ENCODE results near the gene UGT8. TPM values are rescaled to one million over a fixed set of nuclear protein-coding genes. Genes with fewer than 3 reads are reported as not detected.

The UGT8 gene
- total RNA-seq, 5 donors from 2014 or later (not counting 1 experiment from before 2014, with no cell fraction given) = 0.15 to 0.66 (median 0.47) TPM

- peaks cover 34 to 42% of the 10 kb centered on the region in 2 donors for H3K27me3 Mint-ChIP-seq
- Histone ChIP-seq H3K36me3 (ENCODE audit: control insufficient read depth in 2 of 2, extremely low read depth in 1 of 2, insufficient read depth in 1 of 2, low read length in 1 of 2) (no peaks in the 10 kb centered on the region), H3K27me3 (replicated peaks in 1 of 2; ENCODE audit: control insufficient read depth in 2 of 2, extremely low read depth in 1 of 2, insufficient read depth in 2 of 2, low read length in 1 of 2) (peaks cover 2 to 39% of the 10 kb centered on the region in 2 experiments), H3K9me3 (no peaks in the 10 kb centered on the region), H3K27ac (ENCODE audit: low read length) (no peak overlapping the region), H3K4me1 (ENCODE audit: control insufficient read depth in 1 of 2, extremely low read depth in 1 of 2, insufficient read depth in 2 of 2, low read length in 2 of 2) (peaks cover 0 to 20% of the 10 kb centered on the region in 2 experiments), H3K4me3 (ENCODE audit: control insufficient read depth in 1 of 2, extremely low read depth in 1 of 2, low read length in 1 of 2) (no peak overlapping the region)
- no peaks in the 10 kb centered on the region for H3K36me3 Mint-ChIP-seq
- ChIA-PET POLR2A (no interaction called here), CTCF (no interaction called here)
- DNase-seq (no peak), ATAC-seq (replicated peaks in 1 of 4) (no peak)
- H3K9me3 Mint-ChIP-seq = no peaks in the 10 kb centered on the region
- H3K4me1 Mint-ChIP-seq = peaks cover 15 to 17% (median 15%) of the 10 kb centered on the region in 3 donors
- no peak overlapping the region for H3K27ac Mint-ChIP-seq
- WGBS (ENCODE audit: insufficient coverage) = 74% methylated on average over 9 of the region's 11 CpGs
- no peak overlapping the region for H3K4me3 Mint-ChIP-seq
Observed at GRCh38 chr4:114595207-114595606, 3.4 kb upstream of the UGT8 start.

DNA sequence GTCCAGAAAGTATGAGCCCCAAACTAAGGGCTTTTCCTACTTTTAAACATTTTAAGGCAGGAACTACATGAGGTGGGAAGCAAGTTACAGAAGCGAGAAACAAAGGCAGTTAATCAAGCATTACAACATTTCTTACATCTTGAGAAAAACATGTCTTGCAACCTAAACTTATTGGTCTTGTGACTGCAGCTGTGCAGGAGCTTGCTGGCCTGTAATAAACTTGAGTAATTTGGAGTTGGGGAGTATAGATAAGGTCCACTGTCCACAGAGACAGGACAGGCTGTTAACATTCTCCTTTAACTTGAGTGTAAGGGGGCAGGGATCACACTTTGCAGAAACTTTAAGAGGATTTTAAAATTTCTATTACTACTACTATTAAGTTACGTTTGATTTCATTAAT is 2.7 kb upstream of the UGT8 start:
- CTCF ChIA-PET = no interaction called here
- Mint-ChIP-seq H3K4me3 (no peak overlapping the region), H3K36me3 (no peaks in the 10 kb centered on the region), H3K9me3 (no peaks in the 10 kb centered on the region), H3K4me1 (peaks cover 15 to 17% (median 15%) of the 10 kb centered on the region in 3 donors), H3K27ac (no peak overlapping the region), H3K27me3 (peaks cover 40 to 48% of the 10 kb centered on the region in 2 donors)
- Histone ChIP-seq H3K36me3 (ENCODE audit: control insufficient read depth in 2 of 2, extremely low read depth in 1 of 2, insufficient read depth in 1 of 2, low read length in 1 of 2) (no peaks in the 10 kb centered on the region), H3K27ac (ENCODE audit: low read length) (no peak overlapping the region), H3K4me1 (ENCODE audit: control insufficient read depth in 1 of 2, extremely low read depth in 1 of 2, insufficient read depth in 2 of 2, low read length in 2 of 2) (peaks cover 0 to 20% of the 10 kb centered on the region in 2 experiments), H3K9me3 (no peaks in the 10 kb centered on the region), H3K27me3 (replicated peaks in 1 of 2; ENCODE audit: control insufficient read depth in 2 of 2, extremely low read depth in 1 of 2, insufficient read depth in 2 of 2, low read length in 1 of 2) (peaks cover 2 to 39% of the 10 kb centered on the region in 2 experiments), H3K4me3 (ENCODE audit: control insufficient read depth in 1 of 2, extremely low read depth in 1 of 2, low read length in 1 of 2) (no peak overlapping the region)
- WGBS (ENCODE audit: insufficient coverage) = no CpG with 5 or more reads among the region's 2 CpGs
- POLR2A ChIA-PET = no interaction called here
- no peak for DNase-seq
- no peak for ATAC-seq (replicated peaks in 1 of 4)

- H3K27me3 ChIP-seq (replicated peaks in 1 of 2; ENCODE audit: control insufficient read depth in 2 of 2, extremely low read depth in 1 of 2, insufficient read depth in 2 of 2, low read length in 1 of 2) = peaks cover 2 to 39% of the 10 kb centered on the region in 2 experiments
- DNase-seq = no peak
- H3K4me1 ChIP-seq (ENCODE audit: control insufficient read depth in 1 of 2, extremely low read depth in 1 of 2, insufficient read depth in 2 of 2, low read length in 2 of 2) = peaks cover 0 to 20% of the 10 kb centered on the region in 2 experiments
- Mint-ChIP-seq H3K36me3 (no peaks in the 10 kb centered on the region), H3K4me1 (peaks cover 15 to 17% (median 15%) of the 10 kb centered on the region in 3 donors), H3K27me3 (peaks cover 41 to 48% of the 10 kb centered on the region in 2 donors), H3K27ac (no peak overlapping the region), H3K4me3 (peak overlapping the region; percentile 60 to 72 (median 69)), H3K9me3 (no peaks in the 10 kb centered on the region)
- peak overlapping the region in 1 of 2 donors; percentile 49 for H3K4me3 ChIP-seq (ENCODE audit: control insufficient read depth in 1 of 2, extremely low read depth in 1 of 2, low read length in 1 of 2)
- H3K36me3 ChIP-seq (ENCODE audit: control insufficient read depth in 2 of 2, extremely low read depth in 1 of 2, insufficient read depth in 1 of 2, low read length in 1 of 2) = no peaks in the 10 kb centered on the region
- POLR2A ChIA-PET = interaction anchor here in 1 of 2 donors (0.6 kb wide), 1 partner anchor 308 kb away, joined by 6 read pairs; no protein-coding TSS in a partner anchor
- CTCF ChIA-PET = no interaction called here
- ATAC-seq (replicated peaks in 1 of 4) = no peak
- no peak overlapping the region for H3K27ac ChIP-seq (ENCODE audit: low read length)
- WGBS (ENCODE audit: insufficient coverage) = 62% methylated on average over 3 of the region's 17 CpGs
- H3K9me3 ChIP-seq = no peaks in the 10 kb centered on the region
Observed at GRCh38 chr4:114597410-114598115, 1.0 kb upstream of the UGT8 start.

- Mint-ChIP-seq H3K4me3 (peak overlapping the region; percentile 60 to 72 (median 62)), H3K36me3 (no peaks in the 10 kb centered on the region), H3K9me3 (no peaks in the 10 kb centered on the region), H3K27me3 (peaks cover 36 to 44% of the 10 kb centered on the region in 2 donors), H3K27ac (no peak overlapping the region), H3K4me1 (peaks cover 15 to 17% (median 15%) of the 10 kb centered on the region in 3 donors)
- POLR2A ChIA-PET = no interaction called here
- Histone ChIP-seq H3K4me1 (ENCODE audit: control insufficient read depth in 1 of 2, extremely low read depth in 1 of 2, insufficient read depth in 2 of 2, low read length in 2 of 2) (peaks cover 0 to 20% of the 10 kb centered on the region in 2 experiments), H3K27me3 (replicated peaks in 1 of 2; ENCODE audit: control insufficient read depth in 2 of 2, extremely low read depth in 1 of 2, insufficient read depth in 2 of 2, low read length in 1 of 2) (peaks cover 2 to 32% of the 10 kb centered on the region in 2 experiments), H3K36me3 (ENCODE audit: control insufficient read depth in 2 of 2, extremely low read depth in 1 of 2, insufficient read depth in 1 of 2, low read length in 1 of 2) (no peaks in the 10 kb centered on the region), H3K9me3 (no peaks in the 10 kb centered on the region), H3K4me3 (ENCODE audit: control insufficient read depth in 1 of 2, extremely low read depth in 1 of 2, low read length in 1 of 2) (peak overlapping the region; percentile 14 to 39), H3K27ac (ENCODE audit: low read length) (no peak overlapping the region)
- 9% methylated on average over 27 of the region's 46 CpGs for WGBS (ENCODE audit: insufficient coverage)
- ATAC-seq (replicated peaks in 1 of 4) (no peak), DNase-seq (no peak)
- CTCF ChIA-PET = no interaction called here
Observed at GRCh38 chr4:114599231-114599902, 760 bp downstream of the UGT8 start.

DNA sequence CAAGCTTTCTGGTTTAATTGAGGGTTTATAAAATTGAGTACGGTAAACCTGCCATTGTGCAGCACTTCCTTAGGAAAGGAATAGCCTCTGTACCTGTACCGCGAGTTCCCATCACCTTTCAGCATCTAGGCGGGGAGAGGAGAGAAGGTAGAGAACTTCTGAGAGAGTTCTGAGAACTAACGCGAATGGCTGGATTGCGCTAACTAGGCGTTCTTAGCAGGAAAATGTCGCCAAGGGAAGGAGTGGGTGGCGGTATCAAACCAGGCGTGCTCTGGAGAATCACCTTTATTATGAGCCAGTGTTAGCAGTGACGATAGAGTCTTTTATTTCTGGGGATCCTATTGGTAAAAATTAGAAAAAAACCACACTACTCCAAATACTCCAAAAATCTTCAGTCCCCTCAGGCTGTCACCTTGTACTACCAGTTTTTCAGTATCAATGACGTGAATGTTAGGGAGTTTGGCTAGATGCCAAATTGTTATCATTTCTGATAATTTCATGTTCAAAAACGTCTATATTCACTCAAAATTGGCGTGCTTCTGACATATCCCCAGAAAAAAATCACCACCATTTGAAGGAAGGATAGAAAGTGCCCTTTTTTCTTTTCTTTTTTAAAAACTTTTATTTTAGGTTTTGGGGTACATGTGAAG is 1.4 kb downstream of the UGT8 start:
- Histone ChIP-seq H3K9me3 (no peaks in the 10 kb centered on the region), H3K4me3 (ENCODE audit: control insufficient read depth in 1 of 2, extremely low read depth in 1 of 2, low read length in 1 of 2) (peak overlapping the region in 1 of 2 donors; percentile 14), H3K27ac (ENCODE audit: low read length) (no peak overlapping the region), H3K36me3 (ENCODE audit: control insufficient read depth in 2 of 2, extremely low read depth in 1 of 2, insufficient read depth in 1 of 2, low read length in 1 of 2) (no peaks in the 10 kb centered on the region), H3K4me1 (ENCODE audit: control insufficient read depth in 1 of 2, extremely low read depth in 1 of 2, insufficient read depth in 2 of 2, low read length in 2 of 2) (peaks cover 0 to 20% of the 10 kb centered on the region in 2 experiments), H3K27me3 (replicated peaks in 1 of 2; ENCODE audit: control insufficient read depth in 2 of 2, extremely low read depth in 1 of 2, insufficient read depth in 2 of 2, low read length in 1 of 2) (peaks cover 2 to 29% of the 10 kb centered on the region in 2 experiments)
- H3K36me3 Mint-ChIP-seq = no peaks in the 10 kb centered on the region
- no peak overlapping the region for H3K27ac Mint-ChIP-seq
- H3K4me1 Mint-ChIP-seq = peaks cover 15 to 17% (median 15%) of the 10 kb centered on the region in 3 donors
- peaks cover 36 to 42% of the 10 kb centered on the region in 2 donors for H3K27me3 Mint-ChIP-seq
- no peak for DNase-seq
- peak overlapping the region; percentile 60 to 72 (median 62) for H3K4me3 Mint-ChIP-seq
- CTCF ChIA-PET = no interaction called here
- POLR2A ChIA-PET = no interaction called here
- ATAC-seq (replicated peaks in 1 of 4) = no peak
- no peaks in the 10 kb centered on the region for H3K9me3 Mint-ChIP-seq
- WGBS (ENCODE audit: insufficient coverage) = 11% methylated on average over 7 of the region's 15 CpGs

GRCh38 chr4:114600672-114601071 is 2.1 kb downstream of the UGT8 start:
- no peaks in the 10 kb centered on the region for H3K36me3 Mint-ChIP-seq
- ATAC-seq (replicated peaks in 1 of 4) = no peak
- no CpG with 5 or more reads among the region's 1 CpG for WGBS (ENCODE audit: insufficient coverage)
- Histone ChIP-seq H3K36me3 (ENCODE audit: control insufficient read depth in 2 of 2, extremely low read depth in 1 of 2, insufficient read depth in 1 of 2, low read length in 1 of 2) (no peaks in the 10 kb centered on the region), H3K9me3 (no peaks in the 10 kb centered on the region), H3K27ac (ENCODE audit: low read length) (no peak overlapping the region), H3K4me1 (ENCODE audit: control insufficient read depth in 1 of 2, extremely low read depth in 1 of 2, insufficient read depth in 2 of 2, low read length in 2 of 2) (peaks cover 0 to 20% of the 10 kb centered on the region in 2 experiments), H3K4me3 (ENCODE audit: control insufficient read depth in 1 of 2, extremely low read depth in 1 of 2, low read length in 1 of 2) (no peak overlapping the region), H3K27me3 (replicated peaks in 1 of 2; ENCODE audit: control insufficient read depth in 2 of 2, extremely low read depth in 1 of 2, insufficient read depth in 2 of 2, low read length in 1 of 2) (peaks cover 2 to 22% of the 10 kb centered on the region in 2 experiments)
- POLR2A ChIA-PET = no interaction called here
- DNase-seq = no peak
- H3K27ac Mint-ChIP-seq = no peak overlapping the region
- CTCF ChIA-PET = no interaction called here
- peak overlapping the region in 1 of 3 donors; percentile 72 for H3K4me3 Mint-ChIP-seq
- H3K9me3 Mint-ChIP-seq = no peaks in the 10 kb centered on the region
- H3K27me3 Mint-ChIP-seq = peaks cover 34 to 35% of the 10 kb centered on the region in 2 donors
- peaks cover 15 to 17% (median 15%) of the 10 kb centered on the region in 3 donors for H3K4me1 Mint-ChIP-seq
